ENCODE results near the gene ACKR3.

ACKR3 gene

GRCh38 chr2:236571145-236571544 lies 1.5 kb downstream of the ACKR3 start:
- no peak for DNase-seq

- no peak for DNase-seq
Measured at GRCh38 chr2:236572482-236572881, 2.9 kb downstream of the ACKR3 start.

- DNase-seq: no peak
Measured at GRCh38 chr2:236573066-236573929, 3.7 kb downstream of the ACKR3 start.

- no peak for DNase-seq
Measured at GRCh38 chr2:236574000-236574399, 4.4 kb downstream of the ACKR3 start.

- no peak for DNase-seq
Measured at GRCh38 chr2:236574424-236575145, 5.0 kb downstream of the ACKR3 start.

GRCh38 chr2:236575510-236575909 lies 5.9 kb downstream of the ACKR3 start:
- no peak for DNase-seq

GRCh38 chr2:236576087-236576486 lies 6.5 kb downstream of the ACKR3 start:
- no peak for DNase-seq

GRCh38 chr2:236576953-236577352 lies 7.3 kb downstream of the ACKR3 start:
- DNase-seq: no peak

- peak in 1 of 2 donors; percentile 27 for DNase-seq
Measured at GRCh38 chr2:236577481-236578410, 8.1 kb downstream of the ACKR3 start.

GRCh38 chr2:236578411-236578846 lies 8.8 kb downstream of the ACKR3 start:
- DNase-seq: no peak

GRCh38 chr2:236579048-236579745 lies 9.6 kb downstream of the ACKR3 start:
- no peak for DNase-seq

- peak in 1 of 2 donors; percentile 47 for DNase-seq
Measured at GRCh38 chr2:236579746-236580315, 10.2 kb downstream of the ACKR3 start.

- no peak for DNase-seq
Measured at GRCh38 chr2:236580746-236581355, 11.2 kb downstream of the ACKR3 start.

GRCh38 chr2:236581546-236581945 lies 11.9 kb downstream of the ACKR3 start:
- no peak for DNase-seq

- DNase-seq: no peak
Measured at GRCh38 chr2:236582968-236583367, 13.3 kb downstream of the ACKR3 start.

- DNase-seq: no peak
Measured at GRCh38 chr2:236583621-236584203, 14.1 kb downstream of the ACKR3 start.

GRCh38 chr2:236584521-236585384 lies 15.1 kb downstream of the ACKR3 start:
- DNase-seq: no peak

- DNase-seq: no peak
Measured at GRCh38 chr2:236585966-236586365, 16.3 kb downstream of the ACKR3 start.

GRCh38 chr2:236587861-236588815 lies 18.5 kb downstream of the ACKR3 start:
- no peak for DNase-seq
